GM19025 (cell line): ENCODE measurements around the gene JUN.

Source experiments
- ATAC-seq: cut with Tn5 transposase; IDR thresholded peaks from one replicate; pipeline ENCODE4 v1.9.1; 2021; ENCODE audit warnings: mild to moderate bottlenecking, low read depth, moderate library complexity; ENCODE audit not compliant: unreplicated experiment

JUN gene

DNA sequence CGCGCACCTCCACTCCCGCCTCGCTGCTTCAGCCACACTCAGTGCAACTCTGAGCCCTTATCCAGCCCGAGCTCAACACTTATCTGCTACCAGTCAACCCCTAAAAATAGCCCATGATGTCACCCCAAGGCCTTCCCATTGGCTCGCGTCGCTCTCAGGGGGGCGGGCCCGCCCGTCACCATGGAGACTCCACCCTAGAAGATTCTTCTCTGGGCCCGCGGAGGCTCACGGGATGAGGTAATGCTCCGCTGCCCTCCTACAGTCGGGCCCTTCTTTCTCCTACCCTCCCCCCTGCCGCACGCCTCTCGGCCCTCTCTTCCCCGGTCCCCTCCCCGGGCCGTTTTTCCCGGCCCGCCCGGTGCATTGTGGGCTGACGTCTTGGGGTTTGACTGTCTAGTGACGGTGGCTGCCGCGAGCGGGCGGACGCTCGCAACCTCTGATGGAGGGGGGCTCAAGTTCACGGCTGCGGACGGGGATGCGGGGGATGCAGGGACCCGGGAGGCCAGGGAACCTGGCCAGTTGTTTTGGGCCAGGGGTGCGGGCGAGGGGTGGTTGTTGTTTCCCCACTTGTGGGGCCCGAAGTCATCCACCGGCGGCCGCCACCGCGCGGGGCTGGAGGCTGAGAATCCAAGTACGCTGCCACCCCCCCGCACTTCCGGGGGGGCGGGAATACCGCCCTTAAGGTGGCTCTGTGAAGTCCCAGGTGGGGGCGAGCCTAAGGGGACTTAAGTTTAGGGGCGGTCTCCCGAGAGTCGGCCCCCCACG, at the start of gene JUN:
TSS of gene JUN (minus strand) at position 55 of the 765 bp plus-strand sequence. CDS start 977 bp downstream, outside the sequence.
- peak; percentile 75 for ATAC-seq

- ATAC-seq = no peak
Measured at GRCh38 chr1:58833166-58833565, 49.3 kb upstream of the JUN start.

DNA sequence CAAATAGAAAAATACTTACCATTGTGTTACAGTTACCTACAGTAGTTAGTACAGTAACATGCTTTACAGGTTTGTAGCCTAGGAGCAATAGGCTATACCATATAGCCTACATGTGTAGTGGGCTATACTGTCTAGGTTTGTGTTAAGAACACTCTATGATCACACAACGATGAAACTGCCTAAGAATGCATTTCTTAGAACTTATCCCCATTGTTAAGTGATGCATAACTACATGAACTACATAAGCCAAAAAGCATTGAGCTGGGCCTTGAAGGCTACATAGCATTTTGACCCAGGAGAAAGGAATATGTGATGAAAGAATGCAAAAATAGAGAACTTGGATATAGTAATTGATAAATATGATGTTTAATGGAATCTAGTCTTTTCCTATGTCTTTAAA, 46.4 kb upstream of the JUN start:
- ATAC-seq = no peak

GRCh38 chr1:58829866-58830265, 46.0 kb upstream of the JUN start:
- no peak for ATAC-seq

DNA sequence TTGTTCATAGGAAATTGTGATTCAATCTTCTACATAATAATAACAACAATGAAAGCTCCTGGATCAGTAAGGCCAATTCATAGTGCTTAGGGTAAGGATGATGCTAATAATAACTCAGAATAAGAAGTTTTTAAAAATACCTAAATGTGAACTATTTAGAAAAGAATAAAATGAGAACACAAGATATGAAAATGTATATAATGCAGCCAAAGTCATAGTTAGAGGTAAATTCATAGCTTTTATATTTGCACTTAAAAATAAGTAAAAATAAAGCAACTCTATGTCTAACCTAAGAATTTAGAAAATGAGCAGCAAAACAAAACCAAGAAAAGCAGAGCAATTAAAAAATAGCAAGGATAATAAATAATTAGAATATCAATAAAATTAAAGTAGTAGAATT, 43.5 kb upstream of the JUN start:
- no peak for ATAC-seq

DNA sequence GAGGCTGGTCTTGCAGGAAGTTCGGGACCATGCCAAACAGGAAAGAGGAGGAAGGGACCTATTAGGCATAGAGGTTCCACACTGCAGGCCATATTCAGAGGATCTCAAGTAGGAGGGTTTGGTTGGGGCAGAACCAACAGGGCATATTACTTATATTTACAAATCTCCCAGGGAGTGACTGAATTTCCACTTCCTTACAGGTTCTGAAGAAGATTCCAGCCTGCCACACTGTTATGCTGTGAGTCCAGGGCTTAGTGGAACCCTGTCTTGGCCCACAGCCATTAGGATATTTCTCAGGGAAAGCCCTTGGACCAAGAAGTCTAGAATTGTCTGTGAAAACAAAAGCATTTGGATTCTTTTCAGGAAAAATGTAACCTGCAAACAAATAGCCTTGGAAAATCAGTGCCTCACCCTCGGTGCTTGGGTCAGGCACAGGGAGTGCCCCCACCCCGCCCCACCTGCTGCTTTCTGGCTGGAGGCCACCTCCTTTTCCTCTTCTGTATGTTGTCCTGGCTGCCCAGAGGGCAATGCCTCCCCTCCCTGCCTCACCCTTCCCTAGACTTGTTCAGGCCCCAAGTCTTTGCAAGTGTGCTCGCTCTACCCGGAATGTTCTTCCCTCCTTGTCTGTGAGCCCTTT, 41.0 kb upstream of the JUN start:
- ATAC-seq = no peak

- no peak for ATAC-seq
Measured at GRCh38 chr1:58823481-58824010, 39.7 kb upstream of the JUN start.

DNA sequence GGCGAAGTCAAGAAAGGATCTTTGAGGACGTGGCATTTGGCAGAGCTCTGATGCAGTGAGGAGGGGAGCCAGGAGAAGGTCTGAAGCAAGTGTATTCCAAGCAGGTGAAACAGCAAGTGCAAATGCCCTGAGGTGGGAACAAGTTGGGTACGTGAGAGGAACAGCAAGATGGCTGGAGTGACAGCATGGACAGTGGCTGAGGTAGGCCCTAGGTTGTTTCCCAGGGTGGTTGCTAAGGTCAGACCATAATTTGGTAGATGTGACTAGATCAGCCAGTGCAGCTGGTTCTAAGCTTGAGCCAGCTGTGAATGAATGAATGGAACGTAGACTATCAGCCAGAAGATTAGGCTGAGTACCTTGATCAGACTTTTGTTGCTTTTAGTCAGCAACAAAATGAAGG, 37.5 kb upstream of the JUN start:
- ATAC-seq = no peak

- no peak for ATAC-seq
Measured at GRCh38 chr1:58818976-58819375, 35.1 kb upstream of the JUN start.

DNA sequence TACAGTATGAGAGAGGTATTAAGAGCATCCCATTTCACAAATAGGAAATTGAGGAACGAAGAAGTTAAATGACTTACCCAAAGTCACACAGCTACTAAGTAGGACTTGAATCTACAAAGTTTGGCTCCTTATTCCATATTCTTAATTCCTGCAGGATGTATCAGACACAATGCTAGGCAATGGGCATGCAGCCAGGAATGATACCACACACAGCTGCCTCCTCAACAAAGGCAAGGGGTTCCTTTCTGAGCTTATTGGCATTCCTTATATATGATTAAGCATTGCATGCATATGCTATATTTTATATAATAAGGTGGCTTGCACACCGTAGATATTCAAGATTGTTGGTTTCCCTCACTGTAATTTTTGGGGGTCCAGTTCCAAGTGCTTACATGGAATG, 34.2 kb upstream of the JUN start:
- ATAC-seq = no peak

DNA sequence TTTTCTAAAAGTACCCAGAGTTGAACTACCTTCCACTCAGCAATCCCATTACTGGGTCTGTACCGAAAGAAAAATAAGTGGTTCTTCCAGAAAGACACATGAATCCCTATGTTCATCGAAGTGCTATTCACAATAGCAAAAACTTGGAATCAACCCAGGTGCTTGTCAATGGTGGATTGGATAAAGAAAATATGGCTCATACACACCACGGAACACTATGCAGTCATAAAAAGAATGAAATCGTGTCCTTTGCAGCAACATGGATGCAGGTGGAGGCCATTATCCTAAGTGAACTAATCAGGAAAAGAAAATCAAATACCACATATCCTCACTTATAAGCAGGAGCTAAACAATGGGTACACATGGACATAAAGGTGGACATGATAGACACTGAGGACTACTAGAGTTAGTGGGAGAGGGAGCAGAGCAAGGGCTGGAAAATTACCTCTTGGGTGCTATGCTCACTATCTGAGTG, 32.9 kb upstream of the JUN start:
- no peak for ATAC-seq

DNA sequence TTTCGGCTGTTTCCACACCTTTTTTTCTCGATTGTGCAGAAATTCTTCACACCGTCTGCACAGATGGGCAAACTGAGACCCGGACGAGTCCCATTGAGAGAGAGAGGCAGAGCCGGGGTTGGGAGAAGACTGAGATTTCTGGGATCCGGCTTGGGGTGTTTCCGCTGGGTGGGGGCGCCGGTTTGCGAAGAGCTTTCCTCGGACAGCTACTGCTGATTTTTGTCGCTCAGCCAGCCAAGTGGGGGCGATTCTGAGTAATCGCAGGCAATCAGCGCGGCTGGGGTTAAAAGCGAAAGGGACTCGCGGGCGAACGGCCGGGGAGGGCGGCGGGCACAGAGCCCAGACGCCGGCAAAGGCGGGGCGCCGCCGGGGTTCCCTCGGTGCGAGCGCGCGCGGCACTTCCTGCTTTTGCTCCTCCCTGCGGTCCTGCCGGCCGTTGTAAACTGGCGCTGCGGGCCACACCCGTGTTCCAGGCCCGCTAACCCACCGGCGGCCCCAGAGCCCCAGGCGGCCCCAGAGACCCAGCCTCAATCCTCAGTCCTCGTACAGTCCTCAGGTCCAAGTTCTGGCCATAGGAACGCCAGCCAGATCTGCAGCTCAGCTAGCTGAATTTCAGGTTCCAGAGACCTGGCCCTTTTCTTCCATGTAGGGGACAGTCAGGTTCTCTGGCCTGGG, 32.4 kb upstream of the JUN start:
- peak; percentile 86 for ATAC-seq

DNA sequence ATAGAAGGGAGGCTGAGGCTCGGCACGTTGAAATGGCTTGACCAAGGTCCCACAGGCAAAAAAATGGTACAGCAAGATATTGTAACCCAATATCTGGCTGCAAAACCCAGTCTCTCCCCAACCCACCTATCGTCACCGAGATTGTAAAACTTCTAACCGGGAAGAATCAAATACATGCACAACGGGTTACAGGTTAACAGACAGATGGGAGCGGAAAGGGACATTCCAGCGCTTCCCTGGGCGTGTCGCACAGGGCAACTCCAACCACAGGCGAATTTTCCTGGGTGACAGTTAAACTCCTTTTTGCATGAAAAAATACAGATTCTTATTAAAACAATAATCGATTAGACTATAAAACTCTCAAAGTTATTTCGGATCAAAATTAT, 31.8 kb upstream of the JUN start:
- no peak for ATAC-seq

- ATAC-seq = peak; percentile 62
Measured at GRCh38 chr1:58815069-58815685, 31.3 kb upstream of the JUN start.

GRCh38 chr1:58814251-58815068, 30.6 kb upstream of the JUN start:
- ATAC-seq = no peak

- ATAC-seq = no peak
Measured at GRCh38 chr1:58813801-58814200, 30.0 kb upstream of the JUN start.

DNA sequence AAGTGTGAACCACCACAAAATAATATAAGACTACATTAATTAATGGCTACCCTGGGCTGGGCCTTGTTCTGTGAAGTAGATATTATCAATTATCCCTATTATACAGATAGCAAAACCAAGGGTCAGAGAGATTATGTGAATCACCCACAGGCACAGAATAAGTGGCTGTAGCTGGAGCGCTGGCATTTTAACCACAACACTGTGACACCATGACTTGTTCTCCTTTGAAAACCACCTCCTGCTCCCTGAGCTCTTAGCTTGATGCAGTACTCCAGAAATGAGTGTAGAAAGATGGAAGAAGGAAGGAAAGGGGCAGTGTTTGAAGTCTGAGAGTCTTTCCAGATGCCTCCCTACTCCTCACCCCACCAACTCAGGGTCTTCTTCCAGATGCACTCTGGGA, 29.5 kb upstream of the JUN start:
- ATAC-seq = no peak

DNA sequence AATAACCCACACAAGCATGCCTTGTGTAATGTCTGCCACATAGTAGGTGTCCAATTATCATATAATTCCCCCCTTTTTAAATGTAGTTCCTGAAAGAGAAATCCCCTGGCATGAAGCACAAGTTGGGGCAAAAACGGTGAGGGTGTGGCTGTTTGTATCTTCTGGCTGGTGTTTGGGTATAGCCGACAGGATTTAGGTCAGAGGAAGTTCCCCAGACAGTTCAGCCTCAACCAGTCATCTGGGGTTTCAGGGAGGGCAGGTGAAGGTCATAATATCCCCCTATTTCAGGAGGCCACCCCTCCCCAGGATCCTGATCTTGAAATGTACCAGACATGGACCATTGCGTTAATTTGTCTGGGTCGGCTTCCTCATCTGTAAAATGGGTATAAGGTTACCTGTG, 29.1 kb upstream of the JUN start:
- ATAC-seq = no peak

- ATAC-seq = no peak
Measured at GRCh38 chr1:58812468-58812867, 28.6 kb upstream of the JUN start.

DNA sequence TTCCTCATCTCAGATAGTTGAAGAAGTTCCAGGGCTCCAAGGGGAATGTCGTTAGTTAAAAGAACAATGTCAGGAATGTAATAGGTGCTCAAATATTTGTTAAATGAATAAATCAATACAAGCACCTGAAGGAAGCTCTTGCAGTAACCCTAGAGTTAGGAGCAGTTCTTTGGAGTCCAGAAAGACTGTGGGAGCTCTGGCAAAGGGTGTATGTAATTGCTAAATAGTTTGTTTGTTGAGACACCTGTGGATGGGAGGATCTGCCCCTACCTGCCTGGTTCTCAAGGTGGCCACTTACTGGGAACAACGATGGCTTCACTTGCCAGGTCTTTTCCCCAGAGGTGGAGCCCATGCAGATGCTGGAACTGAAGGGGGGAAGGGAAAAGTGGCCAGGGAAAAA, 27.5 kb upstream of the JUN start:
- no peak for ATAC-seq
